ENCODE data around the gene LIPI.
"Not testable (repeated sequence)": the region's sequence is repeated elsewhere in the genome, so short reads cannot be mapped to it uniquely, and the experiment has no call there.

DNA sequence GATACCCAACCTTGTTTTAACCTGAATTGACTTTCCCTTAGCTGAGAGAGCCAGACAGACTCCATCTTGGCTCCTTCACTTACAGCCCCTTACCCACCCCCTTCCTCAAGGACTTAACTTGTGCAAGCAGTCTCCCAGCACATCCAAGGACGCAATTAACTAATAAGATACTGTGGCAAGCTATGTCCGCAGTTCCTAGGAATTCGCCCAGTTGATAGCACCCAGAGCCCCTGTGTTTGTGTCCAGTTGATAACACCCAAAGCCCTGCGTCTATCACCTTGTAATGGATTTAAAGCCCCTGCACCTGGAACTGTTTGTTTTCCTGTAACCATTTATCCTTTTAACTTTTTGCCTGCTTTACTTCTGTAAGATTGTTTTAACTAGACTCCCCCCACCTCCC, 106.2 kb downstream of the LIPI start:
- TF ChIP-seq EZH2 (IDR thresholded peaks at IDR 0.05; ENCODE audit: borderline replicate concordance, low read length): not testable (repeated sequence)
- TF ChIP-seq, protein P1, sequence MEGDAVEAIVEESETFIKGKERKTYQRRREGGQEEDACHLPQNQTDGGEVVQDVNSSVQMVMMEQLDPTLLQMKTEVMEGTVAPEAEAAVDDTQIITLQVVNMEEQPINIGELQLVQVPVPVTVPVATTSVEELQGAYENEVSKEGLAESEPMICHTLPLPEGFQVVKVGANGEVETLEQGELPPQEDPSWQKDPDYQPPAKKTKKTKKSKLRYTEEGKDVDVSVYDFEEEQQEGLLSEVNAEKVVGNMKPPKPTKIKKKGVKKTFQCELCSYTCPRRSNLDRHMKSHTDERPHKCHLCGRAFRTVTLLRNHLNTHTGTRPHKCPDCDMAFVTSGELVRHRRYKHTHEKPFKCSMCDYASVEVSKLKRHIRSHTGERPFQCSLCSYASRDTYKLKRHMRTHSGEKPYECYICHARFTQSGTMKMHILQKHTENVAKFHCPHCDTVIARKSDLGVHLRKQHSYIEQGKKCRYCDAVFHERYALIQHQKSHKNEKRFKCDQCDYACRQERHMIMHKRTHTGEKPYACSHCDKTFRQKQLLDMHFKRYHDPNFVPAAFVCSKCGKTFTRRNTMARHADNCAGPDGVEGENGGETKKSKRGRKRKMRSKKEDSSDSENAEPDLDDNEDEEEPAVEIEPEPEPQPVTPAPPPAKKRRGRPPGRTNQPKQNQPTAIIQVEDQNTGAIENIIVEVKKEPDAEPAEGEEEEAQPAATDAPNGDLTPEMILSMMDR (IDR thresholded peaks at IDR 0.05; ENCODE audit: low read length): not testable (repeated sequence)

All from OCI-LY1 (cell line).